OCI-LY1 (cell line): ENCODE measurements around the gene MIB2.

Experiments
- H2AFZ ChIP-seq: fragments of 200-600 bp; sonication (generic), shearing (Covaris generic); 2 replicates; pipeline ENCODE4 v1.6.0; 2014; ENCODE audit warnings: antibody characterized with exemption, mild to moderate bottlenecking, low read length
- H3F3A ChIP-seq: fragments of 200-600 bp; sonication (generic), shearing (Covaris generic); 2 replicates; pipeline ENCODE4 v1.6.0; 2014; ENCODE audit warnings: mild to moderate bottlenecking, antibody characterized with exemption, low read length, moderate library complexity; ENCODE audit not compliant: insufficient read depth
- H3K27ac ChIP-seq: fragments of 200-600 bp; sonication (generic); 2 replicates; pipeline ENCODE4 v1.5.1; 2014; ENCODE audit warnings: low read length, mixed run types, mild to moderate bottlenecking, low read depth; ENCODE audit not compliant: poor library complexity, severe bottlenecking
- H3K27me3 ChIP-seq: fragments of 200-600 bp; sonication (generic); 2 replicates; pipeline ENCODE4 v1.6.0; 2014; ENCODE audit warnings: antibody characterized with exemption, mild to moderate bottlenecking, low read length, moderate library complexity; ENCODE audit not compliant: insufficient read depth
- H3K36me3 ChIP-seq: fragments of 200-600 bp; sonication (generic); 2 replicates; pipeline ENCODE4 v1.6.1; 2014; ENCODE audit warnings: mild to moderate bottlenecking, antibody characterized with exemption, low read length, moderate library complexity, mixed read lengths; ENCODE audit not compliant: insufficient read depth
- H3K4me1 ChIP-seq: fragments of 200-600 bp; sonication (generic); 2 replicates; pipeline ENCODE4 v1.5.1; 2014; ENCODE audit warnings: mild to moderate bottlenecking, low read length, moderate library complexity; ENCODE audit not compliant: insufficient read depth, severe bottlenecking
- H3K4me2 ChIP-seq: fragments of 200-600 bp; sonication (generic), shearing (Covaris generic); 2 replicates; pipeline ENCODE4 v1.6.1; 2014; ENCODE audit warnings: low read length
- H3K4me3 ChIP-seq: fragments of 200-600 bp; sonication (generic); 2 replicates; pipeline ENCODE4 v1.5.1; 2014; ENCODE audit warnings: low read length, low read depth, mild to moderate bottlenecking, mixed read lengths; ENCODE audit not compliant: poor library complexity, severe bottlenecking
- H3K79me2 ChIP-seq: fragments of 200-600 bp; shearing (Covaris generic); 2 replicates; pipeline ENCODE4 v1.6.1; 2016; ENCODE audit warnings: mixed run types, low read length, mixed read lengths; ENCODE audit not compliant: insufficient read depth
- H3K9ac ChIP-seq: fragments of 200-600 bp; sonication (generic), shearing (Covaris generic); 2 replicates; pipeline ENCODE4 v1.6.1; 2014; ENCODE audit warnings: mild to moderate bottlenecking, low read length, mixed read lengths
- H3K9me2 ChIP-seq: fragments of 200-600 bp; sonication (generic), shearing (Covaris generic); 2 replicates; pipeline ENCODE4 v1.6.1; 2014; ENCODE audit warnings: low read depth, mild to moderate bottlenecking, low read length, mixed read lengths
- H3K9me3 ChIP-seq: fragments of 200-600 bp; shearing (Covaris generic); 2 replicates; pipeline ENCODE4 v1.6.1; 2014; ENCODE audit warnings: low read length, mixed read lengths
- H4K20me1 ChIP-seq: fragments of 200-600 bp; sonication (generic), shearing (Covaris generic); 2 replicates; pipeline ENCODE4 v1.6.0; 2016; ENCODE audit warnings: mild to moderate bottlenecking, low read length; ENCODE audit not compliant: insufficient read depth
- CTCF ChIP-seq: fragments of 200-600 bp; sonication (generic), shearing (Covaris generic); IDR thresholded peaks from 2 replicates; pipeline ENCODE4 v1.5.1; 2017; ENCODE audit warnings: mild to moderate bottlenecking, antibody characterized with exemption, low read length, moderate library complexity, mixed read lengths
- EZH2 ChIP-seq: fragments of 200-600 bp; sonication (generic), shearing (Covaris generic); IDR thresholded peaks from 2 replicates; pipeline ENCODE4 v1.8.0; 2017; ENCODE audit warnings: borderline replicate concordance, mixed run types, mild to moderate bottlenecking, antibody characterized with exemption, low read length, moderate library complexity, mixed read lengths

The MIB2 gene

GRCh38 chr1:1599030-1599934 is 16.0 kb upstream of the MIB2 start:
- no peak overlapping the region for H3K9ac ChIP-seq
- no peaks in the 10 kb centered on the region for H3F3A ChIP-seq
- H3K4me1 ChIP-seq, result no peaks in the 10 kb centered on the region
- H3K4me3 ChIP-seq, result no peak overlapping the region
- H3K27ac ChIP-seq, result no peak overlapping the region
- H3K9me3 ChIP-seq, result no peaks in the 10 kb centered on the region
- H3K9me2 ChIP-seq, result no peaks in the 10 kb centered on the region
- H3K4me2 ChIP-seq, result no peak overlapping the region; the same call in 1 of the 2 replicates
- H4K20me1 ChIP-seq, result no peaks in the 10 kb centered on the region
- H2AFZ ChIP-seq, result no peak overlapping the region
- peaks cover under 1% of the 10 kb centered on the region; the same call in 1 of the 2 replicates for H3K27me3 ChIP-seq
- H3K79me2 ChIP-seq, result no peaks in the 10 kb centered on the region
- no peaks in the 10 kb centered on the region for H3K36me3 ChIP-seq
- TF ChIP-seq EZH2 (no peak), CTCF (peak; percentile 6; the same call in 1 of the 2 replicates)

DNA sequence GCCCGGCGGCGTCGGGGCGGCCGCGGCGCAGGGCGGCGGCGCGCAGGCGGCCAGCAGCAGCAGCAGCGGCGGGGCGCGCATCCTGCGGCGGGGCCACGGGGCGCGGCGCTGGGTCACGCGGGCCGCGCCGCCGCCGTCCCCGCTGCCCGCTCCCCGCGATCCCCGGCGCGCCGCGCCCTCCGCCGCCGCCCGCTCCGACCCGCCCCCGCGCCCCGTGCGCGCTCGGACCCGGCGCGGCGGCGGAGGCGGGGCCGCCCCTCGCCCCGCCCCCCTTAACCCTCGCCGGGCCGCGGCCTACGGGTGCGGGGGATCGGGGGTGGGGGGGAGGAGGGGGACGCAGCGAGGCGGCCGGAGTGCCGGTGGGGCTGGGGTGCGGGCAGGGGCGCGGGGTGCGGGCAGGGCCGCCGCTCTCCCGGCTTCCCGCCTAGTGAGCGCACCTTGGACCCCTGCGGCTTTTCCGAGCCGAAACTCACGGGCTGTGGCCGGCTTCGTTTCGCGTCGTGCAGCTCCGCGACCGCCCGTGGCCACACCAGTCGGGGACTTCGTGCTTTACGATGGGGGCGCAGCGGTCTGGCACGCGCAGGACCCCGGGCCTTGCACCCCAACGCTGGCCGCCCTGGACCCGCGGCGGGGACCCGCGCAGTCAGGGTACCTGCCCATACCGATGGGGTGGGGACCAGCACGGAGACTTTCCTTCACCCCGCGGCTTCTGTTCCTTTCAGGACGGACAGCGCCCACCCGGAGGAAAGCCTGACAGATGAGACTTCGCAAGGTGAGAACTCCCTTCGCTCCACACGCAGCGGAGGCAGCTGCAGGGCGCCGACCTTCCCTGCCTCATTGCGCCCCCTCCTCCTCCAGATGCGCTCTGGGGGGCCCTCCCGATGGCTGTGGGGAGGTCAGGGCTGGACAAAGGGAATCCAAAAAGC is 15.1 kb upstream of the MIB2 start, which contains the start of gene FNDC10:
TSS of gene FNDC10 (minus strand) at position 201 of the 926 bp plus-strand sequence. CDS start at position 81, 120 bp downstream.
- no peaks in the 10 kb centered on the region for H3K4me1 ChIP-seq
- no peak within 1 kb of the TSS for H3K9ac ChIP-seq
- no peaks in the 10 kb centered on the region for H3K9me3 ChIP-seq
- TF ChIP-seq EZH2 (no peak), CTCF (no peak)
- H3K4me3 ChIP-seq, result no peak within 1 kb of the TSS
- no peaks in the 10 kb centered on the region for H3K9me2 ChIP-seq
- no peaks in the 10 kb centered on the region for H3F3A ChIP-seq
- no peaks in the 10 kb centered on the region for H3K79me2 ChIP-seq
- no peaks in the 10 kb centered on the region for H4K20me1 ChIP-seq
- H3K36me3 ChIP-seq, result no peaks in the 10 kb centered on the region
- no peaks in the 10 kb centered on the region for H3K27me3 ChIP-seq
- no peak within 1 kb of the TSS for H2AFZ ChIP-seq
- H3K27ac ChIP-seq, result no peak within 1 kb of the TSS
- peak within 1 kb of the TSS; percentile 32; the same call in 1 of the 2 replicates for H3K4me2 ChIP-seq

DNA sequence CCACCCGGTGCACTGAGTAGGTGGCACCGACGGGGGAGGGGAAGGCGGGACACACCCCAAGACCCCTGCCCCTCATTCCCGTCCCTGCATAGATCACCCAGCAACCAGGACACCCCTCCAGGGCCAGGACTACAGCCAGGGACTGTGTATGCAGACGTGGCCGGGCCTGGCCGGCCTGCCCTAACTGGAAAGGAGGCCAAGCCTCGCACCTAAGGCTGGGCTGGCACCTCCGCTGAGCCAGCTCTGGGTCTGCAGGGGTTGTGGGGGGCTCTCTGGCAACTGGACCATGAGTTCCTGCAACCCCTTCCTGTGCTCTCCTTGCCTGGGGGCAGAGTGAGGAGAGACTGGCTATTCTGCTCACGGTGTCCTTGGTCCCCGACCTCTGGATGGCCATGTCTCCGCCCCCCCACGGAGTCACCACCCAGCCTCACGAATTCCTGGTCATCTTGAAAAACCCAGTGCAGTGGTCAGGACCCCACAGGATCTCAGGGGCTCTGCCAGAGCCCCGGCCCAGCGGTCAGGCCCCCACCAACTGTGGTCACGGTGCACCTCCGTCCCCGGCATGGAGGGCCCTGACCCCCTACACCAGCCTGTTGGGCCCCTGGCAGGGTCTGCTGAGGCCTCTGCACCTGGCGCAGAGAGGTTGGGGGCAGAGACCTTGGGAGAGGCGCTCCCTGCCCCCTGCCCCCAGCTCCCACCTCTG is 14.3 kb upstream of the MIB2 start:
- Histone ChIP-seq H3K4me1 (no peaks in the 10 kb centered on the region), H3K4me3 (no peak overlapping the region), H3K79me2 (no peaks in the 10 kb centered on the region), H3K4me2 (no peak overlapping the region), H3K9me3 (no peaks in the 10 kb centered on the region), H2AFZ (no peak overlapping the region), H3K27me3 (no peaks in the 10 kb centered on the region), H4K20me1 (no peaks in the 10 kb centered on the region), H3K27ac (no peak overlapping the region), H3K36me3 (no peaks in the 10 kb centered on the region), H3K9me2 (no peaks in the 10 kb centered on the region), H3F3A (no peaks in the 10 kb centered on the region), H3K9ac (no peak overlapping the region)
- no peak for TF ChIP-seq EZH2
- TF ChIP-seq CTCF, result no peak
